ENCODE measurements around the gene CMC2. TPM values are rescaled to one million over a fixed set of nuclear protein-coding genes. Genes with fewer than 3 reads are reported as not detected.

Gene CMC2
- total RNA-seq, 1 donor from 2014 or later = 52.8 TPM

GRCh38 chr16:80997964-80998620 lies 8.6 kb downstream of the CMC2 start:
- Mint-ChIP-seq H3K9me3 (ENCODE audit: unreplicated experiment) (no peaks in the 10 kb centered on the region), H3K4me3 (ENCODE audit: unreplicated experiment) (no peak overlapping the region), H3K27me3 (ENCODE audit: low read depth, unreplicated experiment) (no peaks in the 10 kb centered on the region), H3K4me1 (ENCODE audit: low read depth, unreplicated experiment) (peaks cover 18% of the 10 kb centered on the region), H3K36me3 (ENCODE audit: low read depth, unreplicated experiment) (no peaks in the 10 kb centered on the region), H3K27ac (ENCODE audit: unreplicated experiment) (no peak overlapping the region)
- no peaks in the 10 kb centered on the region for H3K9me3 ChIP-seq (ENCODE audit: insufficient read depth, low read depth, low read length)
- no peak overlapping the region for H3K27ac ChIP-seq (ENCODE audit: low read depth, low read length)
- H3K79me2 ChIP-seq (ENCODE audit: insufficient read depth, low read length) = peaks cover 92% of the 10 kb centered on the region
- no peak overlapping the region for H3K4me3 ChIP-seq (ENCODE audit: insufficient read depth, low read depth, low read length)
- peaks cover 26% of the 10 kb centered on the region for H4K20me1 ChIP-seq (ENCODE audit: insufficient read depth, low read length)
- no peak for DNase-seq (ENCODE audit: low read depth)
- peaks cover 2% of the 10 kb centered on the region for H3K36me3 ChIP-seq (ENCODE audit: insufficient read depth, low read length)
- H3K4me2 ChIP-seq (ENCODE audit: low read length) = no peak overlapping the region
- no peaks in the 10 kb centered on the region for H3K27me3 ChIP-seq (ENCODE audit: insufficient read depth, low read length)
- no peak overlapping the region for H3K9ac ChIP-seq (ENCODE audit: low read length)
- H3K4me1 ChIP-seq (ENCODE audit: insufficient read depth, low read length) = peaks cover 16% of the 10 kb centered on the region
- TF ChIP-seq EZH2 (IDR thresholded peaks at IDR 0.05; ENCODE audit: insufficient read depth, low read length) (no peak), CTCF (IDR thresholded peaks at IDR 0.05; ENCODE audit: insufficient read depth, low read depth, low read length) (no peak)
- no peak for FAIRE-seq
- H2AFZ ChIP-seq (ENCODE audit: low read depth, low read length) = no peak overlapping the region

GRCh38 chr16:80997139-80997798 lies 9.4 kb downstream of the CMC2 start:
- H3K4me1 ChIP-seq (ENCODE audit: insufficient read depth, low read length) = peaks cover 24% of the 10 kb centered on the region
- DNase-seq (ENCODE audit: low read depth) (peak; percentile 36), FAIRE-seq (no peak)
- H3K27me3 Mint-ChIP-seq (ENCODE audit: low read depth, unreplicated experiment) = no peaks in the 10 kb centered on the region
- no peak overlapping the region for H3K4me3 Mint-ChIP-seq (ENCODE audit: unreplicated experiment)
- H3K36me3 ChIP-seq (ENCODE audit: insufficient read depth, low read length) = peaks cover 2% of the 10 kb centered on the region
- H3K9ac ChIP-seq (ENCODE audit: low read length) = no peak overlapping the region
- peaks cover 22% of the 10 kb centered on the region for H4K20me1 ChIP-seq (ENCODE audit: insufficient read depth, low read length)
- H3K4me1 Mint-ChIP-seq (ENCODE audit: low read depth, unreplicated experiment) = peaks cover 26% of the 10 kb centered on the region
- H3K27me3 ChIP-seq (ENCODE audit: insufficient read depth, low read length) = no peaks in the 10 kb centered on the region
- H3K27ac ChIP-seq (ENCODE audit: low read depth, low read length) = no peak overlapping the region
- no peaks in the 10 kb centered on the region for H3K9me3 Mint-ChIP-seq (ENCODE audit: unreplicated experiment)
- TF ChIP-seq CTCF (IDR thresholded peaks at IDR 0.05; ENCODE audit: insufficient read depth, low read depth, low read length) (no peak), EZH2 (IDR thresholded peaks at IDR 0.05; ENCODE audit: insufficient read depth, low read length) (no peak)
- no peaks in the 10 kb centered on the region for H3K36me3 Mint-ChIP-seq (ENCODE audit: low read depth, unreplicated experiment)
- no peak overlapping the region for H3K4me2 ChIP-seq (ENCODE audit: low read length)
- H3K9me3 ChIP-seq (ENCODE audit: insufficient read depth, low read depth, low read length) = no peaks in the 10 kb centered on the region
- H3K79me2 ChIP-seq (ENCODE audit: insufficient read depth, low read length) = peaks cover 91% of the 10 kb centered on the region
- no peak overlapping the region for H3K27ac Mint-ChIP-seq (ENCODE audit: unreplicated experiment)
- no peak overlapping the region for H2AFZ ChIP-seq (ENCODE audit: low read depth, low read length)
- H3K4me3 ChIP-seq (ENCODE audit: insufficient read depth, low read depth, low read length) = no peak overlapping the region

- H3K9me3 ChIP-seq (ENCODE audit: insufficient read depth, low read depth, low read length) = no peaks in the 10 kb centered on the region
- Mint-ChIP-seq H3K4me3 (ENCODE audit: unreplicated experiment) (no peak overlapping the region), H3K4me1 (ENCODE audit: low read depth, unreplicated experiment) (peaks cover 30% of the 10 kb centered on the region), H3K9me3 (ENCODE audit: unreplicated experiment) (no peaks in the 10 kb centered on the region), H3K27me3 (ENCODE audit: low read depth, unreplicated experiment) (no peaks in the 10 kb centered on the region), H3K27ac (ENCODE audit: unreplicated experiment) (no peak overlapping the region), H3K36me3 (ENCODE audit: low read depth, unreplicated experiment) (no peaks in the 10 kb centered on the region)
- no peak overlapping the region for H3K9ac ChIP-seq (ENCODE audit: low read length)
- peaks cover 91% of the 10 kb centered on the region for H3K79me2 ChIP-seq (ENCODE audit: insufficient read depth, low read length)
- H3K36me3 ChIP-seq (ENCODE audit: insufficient read depth, low read length) = peaks cover 2% of the 10 kb centered on the region
- H3K27me3 ChIP-seq (ENCODE audit: insufficient read depth, low read length) = no peaks in the 10 kb centered on the region
- H3K4me1 ChIP-seq (ENCODE audit: insufficient read depth, low read length) = peaks cover 26% of the 10 kb centered on the region
- no peak overlapping the region for H3K4me3 ChIP-seq (ENCODE audit: insufficient read depth, low read depth, low read length)
- DNase-seq (ENCODE audit: low read depth) = no peak
- no peak for TF ChIP-seq CTCF (IDR thresholded peaks at IDR 0.05; ENCODE audit: insufficient read depth, low read depth, low read length)
- H3K4me2 ChIP-seq (ENCODE audit: low read length) = no peak overlapping the region
- no peak overlapping the region for H3K27ac ChIP-seq (ENCODE audit: low read depth, low read length)
- peaks cover 19% of the 10 kb centered on the region for H4K20me1 ChIP-seq (ENCODE audit: insufficient read depth, low read length)
- H2AFZ ChIP-seq (ENCODE audit: low read depth, low read length) = no peak overlapping the region
- no peak for FAIRE-seq
Observed at GRCh38 chr16:80996688-80997138, 10.0 kb downstream of the CMC2 start.
